K562 (cell line): ENCODE results near the gene BCAR3. TPM values are rescaled to one million over a fixed set of nuclear protein-coding genes. Genes with fewer than 3 reads are reported as not detected.

ENCODE experiments used
- ATF1 ChIP-seq, 2 experiments: fragments of 450-650 bp in 1 of 2; IDR thresholded peaks; 2 replicates each; pipeline ENCODE4 v1.6.1; 2016; ENCODE audit warnings: missing compliant biosample characterization in 1 of 2, missing genetic modification characterization in 1 of 2
- BCOR ChIP-seq: fragments of 450-650 bp; IDR thresholded peaks from 2 replicates; pipeline ENCODE4 v1.6.1; 2016
- BMI1 ChIP-seq: fragments of 150-350 bp; IDR thresholded peaks from 2 replicates; pipeline ENCODE4 v1.6.1; 2014; ENCODE audit warnings: low read length
- CBFB ChIP-seq: sonication (generic); formaldehyde crosslinking; IDR thresholded peaks from 2 replicates; pipeline ENCODE4 v1.4.0; 2020; ENCODE audit warnings: mild to moderate bottlenecking, missing genetic modification reagents
- CBX2 ChIP-seq: fragments of 200-600 bp; sonication (generic); IDR thresholded peaks from one replicate; pipeline ENCODE4 v1.6.1; 2012; ENCODE audit warnings: mild to moderate bottlenecking, low read length, inconsistent platforms; ENCODE audit not compliant: insufficient read depth, poor library complexity, severe bottlenecking
- E2F6 ChIP-seq, 2 experiments: IDR thresholded peaks; 2 replicates each; pipeline ENCODE4 v1.6.1; 2011; ENCODE audit warnings: borderline replicate concordance in 1 of 2, control low read depth in 1 of 2, low read depth in 1 of 2, low read length in 1 of 2, mild to moderate bottlenecking in 1 of 2, mixed read lengths in 1 of 2, moderate library complexity in 1 of 2; ENCODE audit not compliant: insufficient read depth in 1 of 2, insufficient read length in 1 of 2, poor library complexity in 1 of 2, severe bottlenecking in 1 of 2; ENCODE audit errors: extremely low read depth in 1 of 2
- E2F8 ChIP-seq: fragments of 450-650 bp; IDR thresholded peaks from 2 replicates; pipeline ENCODE4 v1.7.1; 2018; ENCODE audit warnings: mild to moderate bottlenecking, low read depth; ENCODE audit not compliant: partially characterized antibody
- ESRRA ChIP-seq: fragments of 450-650 bp; IDR thresholded peaks from 2 replicates; pipeline ENCODE4 v1.6.1; 2014; ENCODE audit warnings: low read depth, mild to moderate bottlenecking, moderate library complexity, borderline replicate concordance
- GTF2E2 ChIP-seq: fragments of 200-800 bp; sonication (Bioruptor generic); IDR thresholded peaks from 2 replicates; pipeline ENCODE4 v1.6.1; 2016; ENCODE audit warnings: missing genetic modification characterization, missing compliant biosample characterization
- HCFC1 ChIP-seq: IDR thresholded peaks from 2 replicates; pipeline ENCODE4 v1.6.1; 2012; ENCODE audit warnings: low read depth, low read length, improper control_type of control experiment
- HDAC2 ChIP-seq: fragments of 450-650 bp; IDR thresholded peaks from 2 replicates; pipeline ENCODE4 v1.6.1; 2016; ENCODE audit warnings: mild to moderate bottlenecking
- IRF2 ChIP-seq: sonication (generic); formaldehyde crosslinking; IDR thresholded peaks from 2 replicates; pipeline ENCODE4 v1.8.1; 2022; ENCODE audit warnings: mild to moderate bottlenecking, missing genetic modification reagents
- MEF2A ChIP-seq: IDR thresholded peaks from 2 replicates; pipeline ENCODE4 v1.6.1; 2011; ENCODE audit warnings: low read depth, mild to moderate bottlenecking, low read length, moderate library complexity; ENCODE audit not compliant: control insufficient read depth
- MTA3 ChIP-seq: fragments of 450-650 bp; formaldehyde crosslinking; IDR thresholded peaks from 2 replicates; pipeline ENCODE4 v1.6.1; 2017; ENCODE audit warnings: mild to moderate bottlenecking, borderline replicate concordance
- NELFE ChIP-seq: IDR thresholded peaks from 2 replicates; pipeline ENCODE4 v1.6.1; 2011; ENCODE audit warnings: mild to moderate bottlenecking; ENCODE audit not compliant: insufficient read depth, insufficient read length
- NR2C2 ChIP-seq, 2 experiments: fragments of 200-800 bp in 1 of 2; sonication (Bioruptor generic) in 1 of 2; sonication (generic) in 1 of 2; formaldehyde crosslinking in 1 of 2; IDR thresholded peaks; 2 replicates each; pipeline versions ENCODE4 v1.6.1 to v1.8.0; 2016 to 2022; ENCODE audit warnings: mild to moderate bottlenecking in 1 of 2, missing compliant biosample characterization in 1 of 2, missing genetic modification characterization in 1 of 2, missing genetic modification reagents in 1 of 2
- RB1 ChIP-seq: fragments of 450-650 bp; IDR thresholded peaks from 2 replicates; pipeline ENCODE4 v1.6.1; 2017; ENCODE audit warnings: low read depth, mild to moderate bottlenecking
- SMAD4 ChIP-seq: fragments of 250-450 bp; sonication (Bioruptor Pico); conservative IDR thresholded peaks from 2 replicates; pipeline ENCODE4 v1.8.0; 2021; ENCODE audit warnings: inconsistent platforms, mild to moderate bottlenecking, moderate library complexity
- ZNF263 ChIP-seq: sonication (generic); formaldehyde crosslinking; IDR thresholded peaks from 2 replicates; pipeline ENCODE4 v1.8.0; 2022; ENCODE audit warnings: mild to moderate bottlenecking, missing genetic modification reagents, borderline replicate concordance
- ZNF408 ChIP-seq: fragments of 250-450 bp; sonication (Bioruptor Pico); IDR thresholded peaks from 2 replicates; pipeline ENCODE4 v1.4.0; 2020; ENCODE audit warnings: low read depth, mild to moderate bottlenecking, moderate library complexity
- ZNF75A ChIP-seq: fragments of 450-650 bp; formaldehyde crosslinking; IDR thresholded peaks from 2 replicates; pipeline ENCODE4 v1.4.0; 2020; ENCODE audit warnings: mild to moderate bottlenecking
- polyA plus RNA-seq, 8 experiments: library from polyadenylated mRNA; depleted of rRNA in 4 of 8; stranded (reverse) in 5 of 8; unstranded in 3 of 8; fragments of >200 nt; fragmentation: Nextera tagmentation in 2 of 8; fragmentation: Illumina TruSeq in 1 of 8; extraction: Ambion mirVana in 2 of 8; extraction: Trizol in 1 of 8; gene quantifications; 2 replicates each; pipeline versions ENCODE4 v1.2.1 to v1.2.3, GENCODE V29; 2011 to 2014; ENCODE audit warnings: inconsistent platforms in 1 of 8, missing spikeins in 1 of 8
- total RNA-seq, 7 experiments: library from RNA; depleted of rRNA in 6 of 7; stranded (reverse); fragments of >200 nt in 6 of 7; fragmentation: Illumina TruSeq in 2 of 7; extraction: Trizol in 2 of 7; gene quantifications; 2 replicates each; pipeline versions ENCODE4 v1.2.1 to v1.2.3, GENCODE V29; 2011 to 2021; ENCODE audit warnings: low replicate concordance in 1 of 7
- TF ChIP-seq, protein P1 (sequence below), 3 experiments: IDR thresholded peaks in 2 of 3; conservative IDR thresholded peaks in 1 of 3; 2 replicates each; pipeline ENCODE4 v1.5.1; 2011 to 2012; ENCODE audit warnings: low read length in 3 of 3, mild to moderate bottlenecking in 3 of 3, control low read depth in 2 of 3, improper control_type of control experiment in 1 of 3, inconsistent platforms in 1 of 3, low read depth in 1 of 3, mixed read lengths in 1 of 3, moderate library complexity in 1 of 3; ENCODE audit not compliant: insufficient read depth in 2 of 3

Gene BCAR3
- total and polyA plus RNA-seq, 9 of the 15 experiments (the other 6 are each of a cell fraction or from before 2014, with no cell fraction given): 1.8 to 6.3 (median 3.8) TPM

DNA sequence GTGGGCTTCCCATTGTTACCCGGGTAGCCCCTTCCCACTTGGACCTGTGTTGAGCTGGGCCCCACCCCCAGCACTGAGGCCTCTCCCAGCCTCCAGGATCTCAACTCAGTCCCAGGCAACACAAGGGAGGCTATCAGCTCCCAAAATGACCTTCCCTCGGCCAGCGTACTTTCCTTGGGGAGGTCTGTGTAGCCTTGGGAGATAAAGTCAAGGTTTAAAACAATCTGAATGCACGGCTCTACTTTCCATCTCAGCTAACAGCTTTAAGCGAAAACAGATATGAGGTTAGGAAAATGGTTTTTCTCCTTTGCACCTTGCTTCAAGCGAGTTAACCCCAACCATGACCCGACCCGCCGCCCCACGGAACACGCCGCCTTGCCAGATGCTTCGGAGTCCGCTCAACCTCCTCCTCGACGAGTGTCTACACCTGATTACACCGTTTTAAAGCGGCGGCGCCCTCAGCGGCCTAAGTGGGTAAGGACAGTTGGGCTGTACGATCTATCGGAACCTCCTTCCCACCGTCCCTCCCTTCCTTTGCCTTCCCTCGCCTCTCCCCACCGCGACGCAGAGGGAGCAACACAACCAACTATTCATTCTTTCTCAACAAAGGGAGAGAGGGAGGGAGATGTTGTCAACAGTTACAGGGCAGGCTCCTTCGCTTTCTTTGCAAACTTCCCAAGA lies 1.1 kb downstream of the BCAR3 start (continued):
- TF ChIP-seq MTA3 (peak; percentile 45; the same call in 1 of the 2 replicates), SMAD4 (peak; percentile 26; the same call in 1 of the 2 replicates), E2F6 (IDR thresholded peaks at IDR 0.05; ENCODE audit: borderline replicate concordance in 1 of 2, extremely low read depth in 1 of 2, insufficient read depth in 1 of 2, insufficient read length in 1 of 2, low read depth in 1 of 2, low read length in 1 of 2, poor library complexity in 1 of 2, severe bottlenecking in 1 of 2) (peak in 1 of 2 experiments; percentile 37), RB1 (no peak), IRF2 (no peak), ZNF408 (CRISPR knock-in tag) (no peak), HDAC2 (no peak), HCFC1 (0 out of 2 replicates have a peak, but pooled peaks have one; percentile 9), ESRRA (no peak), BCOR (0 out of 2 replicates have a peak, but pooled peaks have one; percentile 14), MEF2A (no peak), GTF2E2 (tag) (no peak), ZNF75A (CRISPR knock-in tag) (no peak), CBFB (CRISPR knock-in tag) (no peak), BMI1 (no peak), ATF1 (CRISPR knock-in tag; IDR thresholded peaks at IDR 0.05) (no peak), ATF1 (tag; IDR thresholded peaks at IDR 0.05) (0 out of 2 replicates have a peak, but pooled peaks have one; percentile 19), NELFE (no peak), NR2C2 (CRISPR knock-in tag; IDR thresholded peaks at IDR 0.05) (0 out of 2 replicates have a peak, but pooled peaks have one; percentile 24), NR2C2 (tag; IDR thresholded peaks at IDR 0.05) (no peak), E2F8 (no peak), ZNF263 (CRISPR knock-in tag) (peak; percentile 62; the same call in 1 of the 2 replicates), CBX2 (no peak)
- TF ChIP-seq, protein P1, sequence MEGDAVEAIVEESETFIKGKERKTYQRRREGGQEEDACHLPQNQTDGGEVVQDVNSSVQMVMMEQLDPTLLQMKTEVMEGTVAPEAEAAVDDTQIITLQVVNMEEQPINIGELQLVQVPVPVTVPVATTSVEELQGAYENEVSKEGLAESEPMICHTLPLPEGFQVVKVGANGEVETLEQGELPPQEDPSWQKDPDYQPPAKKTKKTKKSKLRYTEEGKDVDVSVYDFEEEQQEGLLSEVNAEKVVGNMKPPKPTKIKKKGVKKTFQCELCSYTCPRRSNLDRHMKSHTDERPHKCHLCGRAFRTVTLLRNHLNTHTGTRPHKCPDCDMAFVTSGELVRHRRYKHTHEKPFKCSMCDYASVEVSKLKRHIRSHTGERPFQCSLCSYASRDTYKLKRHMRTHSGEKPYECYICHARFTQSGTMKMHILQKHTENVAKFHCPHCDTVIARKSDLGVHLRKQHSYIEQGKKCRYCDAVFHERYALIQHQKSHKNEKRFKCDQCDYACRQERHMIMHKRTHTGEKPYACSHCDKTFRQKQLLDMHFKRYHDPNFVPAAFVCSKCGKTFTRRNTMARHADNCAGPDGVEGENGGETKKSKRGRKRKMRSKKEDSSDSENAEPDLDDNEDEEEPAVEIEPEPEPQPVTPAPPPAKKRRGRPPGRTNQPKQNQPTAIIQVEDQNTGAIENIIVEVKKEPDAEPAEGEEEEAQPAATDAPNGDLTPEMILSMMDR (IDR thresholded peaks at IDR 0.05 in 2 of 3, conservative IDR thresholded peaks at IDR 0.05 in 1 of 3; ENCODE audit: insufficient read depth in 2 of 3, low read depth in 1 of 3, low read length in 3 of 3): peak; percentile 54 to 73 (median 60)
